Smooth muscle cell of the coronary artery (primary cell): ENCODE measurements around the gene KDM4F. TPM values are rescaled to one million over a fixed set of nuclear protein-coding genes. Genes with fewer than 3 reads are reported as not detected.

Source experiments
- total RNA-seq: library from RNA; depleted of rRNA; stranded (reverse); fragments of >200 nt; gene quantifications from 2 replicates; pipeline ENCODE4 v1.2.3, GENCODE V29; 2014; ENCODE audit warnings: low replicate concordance

KDM4F gene
- total RNA-seq = not detected in 2 replicates

GRCh38 chr11:95049122-95049521 is at the start of gene KDM4F:
KDM4F (plus strand) TSS chr11:95049422.

GRCh38 chr11:95024958-95025357 is 24.3 kb upstream of the KDM4F start, which contains the start of gene KDM4E:
KDM4E (plus strand) TSS chr11:95025258; CDS start chr11:95025558, 300 bp downstream.

DNA sequence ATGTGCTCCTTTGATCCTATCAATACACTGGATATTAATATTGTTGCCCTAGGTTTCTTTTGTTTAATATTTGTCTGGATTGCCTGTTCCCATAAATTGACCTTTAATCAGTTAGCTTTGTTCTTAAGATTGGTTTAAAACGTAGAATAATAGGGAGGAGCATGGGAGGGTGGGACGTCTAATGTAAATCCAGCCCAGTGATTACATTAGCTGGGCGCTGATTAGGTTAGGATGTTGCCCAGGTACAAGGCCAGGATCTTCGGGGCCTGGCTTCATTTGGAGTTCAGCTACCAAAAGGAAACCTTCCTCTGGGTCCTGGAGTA is 17.5 kb downstream of the KDM4F start, which contains the start of gene SRSF8:
Gene SRSF8 (plus strand): TSS at position 204 of the 323 bp plus-strand sequence. CDS start 308 bp downstream, outside the sequence.

DNA sequence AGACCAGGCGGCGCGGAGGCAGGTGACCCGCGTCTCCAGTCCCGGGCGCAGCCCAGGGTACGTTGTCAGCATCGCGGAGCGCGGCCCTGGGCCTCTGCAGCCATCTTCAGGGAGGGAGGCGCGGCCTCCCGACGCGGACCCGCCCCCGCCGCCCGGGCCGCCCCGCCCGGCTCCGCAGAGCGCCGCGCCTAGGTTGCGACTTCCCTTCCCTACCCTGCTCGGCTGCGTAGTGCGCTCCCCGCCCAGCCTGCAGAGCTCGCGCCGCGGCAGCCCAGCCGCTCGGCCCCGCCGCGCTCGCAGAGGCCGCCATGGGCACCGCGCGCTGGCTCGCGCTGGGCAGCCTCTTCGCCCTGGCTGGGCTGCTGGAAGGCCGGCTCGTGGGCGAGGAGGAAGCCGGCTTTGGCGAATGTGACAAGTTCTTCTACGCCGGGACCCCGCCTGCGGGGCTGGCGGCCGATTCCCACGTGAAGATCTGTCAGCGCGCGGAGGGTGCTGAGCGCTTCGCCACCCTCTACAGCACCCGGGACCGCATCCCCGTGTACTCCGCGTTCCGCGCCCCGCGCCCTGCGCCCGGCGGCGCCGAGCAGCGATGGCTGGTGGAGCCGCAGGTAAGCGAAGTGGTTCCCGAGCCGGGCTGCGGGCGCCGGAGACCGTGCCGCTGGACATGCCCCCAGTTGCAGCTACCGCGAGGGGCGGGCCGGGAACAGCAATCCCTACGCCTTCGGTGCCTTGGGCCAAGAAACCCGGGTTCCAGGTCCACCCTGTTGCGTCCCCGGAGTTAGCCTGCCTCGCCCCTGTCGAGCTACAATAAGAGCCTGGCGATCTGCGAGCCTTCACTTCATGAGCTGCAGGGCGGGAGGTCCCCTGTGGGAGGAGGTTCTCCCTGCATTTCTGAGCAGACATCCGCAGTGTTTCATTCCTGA is 40.7 kb downstream of the KDM4F start, which contains the start of gene ENDOD1:
Gene ENDOD1 (plus strand): TSS at position 227 of the 923 bp plus-strand sequence. CDS start 82 bp downstream, at position 309.

Other genes starting within 250 kb of the KDM4F start
- gene CWC15, start 75.9 kb upstream of the KDM4F start, total RNA-seq = 33.0 and 33.2 TPM in 2 replicates
- 0.23 and 0.60 TPM in 2 replicates for gene KDM4D, start 75.7 kb upstream of the KDM4F start, total RNA-seq
- not detected in 2 replicates for gene KDM4E, start 24.2 kb upstream of the KDM4F start, total RNA-seq
- gene SRSF8, start 17.5 kb downstream of the KDM4F start, total RNA-seq = 5.6 and 13.0 TPM in 2 replicates
- gene ENDOD1, start 40.4 kb downstream of the KDM4F start, total RNA-seq = 26.4 and 58.4 TPM in 2 replicates
- 22.6 and 26.8 TPM in 2 replicates for gene SESN3, start 181.8 kb downstream of the KDM4F start, total RNA-seq